CD4-positive, alpha-beta memory T cell (primary cell): ENCODE data around the gene MGAT3. TPM values are rescaled to one million over a fixed set of nuclear protein-coding genes. Genes with fewer than 3 reads are reported as not detected.
A peak's percentile ranks its signal among the peaks of the same experiment; 100 is the strongest.

Source experiments
- CTCF ChIA-PET: fragments of 350-600 bp; sonication (Branson Sonifier 250); formaldehyde crosslinking; loops from one replicate; lab custom pipeline; 2021; ENCODE audit warnings: inconsistent platforms; ENCODE audit not compliant: partially characterized antibody; lab: Charles Lee
- POLR2A ChIA-PET: fragments of 350-600 bp; sonication (Branson Sonifier 250); formaldehyde crosslinking; loops from one replicate; lab custom pipeline; 2021; ENCODE audit not compliant: partially characterized antibody; lab: Charles Lee
- DNase-seq, 5 donors: peaks; one replicate each; pipeline versions ENCODE4 v3.0.0 to v3.0.0-alpha.2; 2020 to 2022; ENCODE audit warnings: mixed read lengths in 1 of 5
- H3K27ac ChIP-seq: one replicate; pipeline ENCODE4 v1.7.0; 2013; ENCODE audit warnings: low read depth, low read length
- H3K27me3 ChIP-seq: 2 replicates; pipeline ENCODE4 v1.7.0; 2013; ENCODE audit warnings: mild to moderate bottlenecking, low read length, moderate library complexity; ENCODE audit not compliant: insufficient read depth
- H3K36me3 ChIP-seq: 2 replicates; pipeline ENCODE4 v1.7.0; 2013; ENCODE audit warnings: mild to moderate bottlenecking, low read length, moderate library complexity; ENCODE audit not compliant: insufficient read depth
- H3K4me1 ChIP-seq: 2 replicates; pipeline ENCODE4 v1.7.0; 2013; ENCODE audit warnings: mild to moderate bottlenecking, low read length, moderate library complexity; ENCODE audit not compliant: insufficient read depth
- H3K4me3 ChIP-seq, 2 donors: one replicate each; pipeline ENCODE4 v1.7.0; 2013; ENCODE audit warnings: low read length in 2 of 2, mild to moderate bottlenecking in 1 of 2
- H3K9me3 ChIP-seq, 2 donors: one replicate each; pipeline ENCODE4 v1.7.0; 2013; ENCODE audit warnings: low read length in 2 of 2, control low read depth in 1 of 2; ENCODE audit not compliant: control insufficient read depth in 1 of 2
- H3K27ac Mint-ChIP-seq, 7 donors: one replicate each; pipeline ENCODE4 v1.8.0; 2020 to 2021; ENCODE audit warnings: mixed read lengths in 7 of 7, mild to moderate bottlenecking in 6 of 7, inconsistent platforms in 3 of 7, moderate library complexity in 3 of 7
- H3K27me3 Mint-ChIP-seq, 2 donors: one replicate each; pipeline ENCODE4 v1.8.0; 2020 to 2021; ENCODE audit warnings: mixed read lengths in 2 of 2
- H3K36me3 Mint-ChIP-seq, 2 donors: one replicate each; pipeline ENCODE4 v1.8.0; 2020 to 2021; ENCODE audit warnings: mixed read lengths in 2 of 2, inconsistent platforms in 1 of 2, mild to moderate bottlenecking in 1 of 2
- H3K4me1 Mint-ChIP-seq, 4 donors: one replicate each; pipeline ENCODE4 v1.8.0; 2020 to 2021; ENCODE audit warnings: mixed read lengths in 4 of 4, mild to moderate bottlenecking in 1 of 4
- H3K4me3 Mint-ChIP-seq, 8 donors: one replicate each; pipeline ENCODE4 v1.8.0; 2020 to 2021; ENCODE audit warnings: mixed read lengths in 8 of 8, mild to moderate bottlenecking in 7 of 8, moderate library complexity in 6 of 8, inconsistent platforms in 3 of 8
- H3K9me3 Mint-ChIP-seq, 8 donors: one replicate each; pipeline ENCODE4 v1.8.0; 2020 to 2021; ENCODE audit warnings: mixed read lengths in 8 of 8, mild to moderate bottlenecking in 5 of 8, inconsistent platforms in 3 of 8, moderate library complexity in 1 of 8
- intact Hi-C: fragments of 100-400 bp; cut with micrococcal nuclease; formaldehyde crosslinking; loops from one replicate; pipeline ENCODE4 v1.15.1; 2023
- polyA plus RNA-seq, 2 donors: library from polyadenylated mRNA; unstranded; fragments of 300-500 nt; fragmentation: Illumina TruSeq; gene quantifications; one replicate each; pipeline ENCODE4 v1.2.3, GENCODE V29; 2021
- total RNA-seq, 2 experiments: library from RNA; stranded (reverse); gene quantifications; one replicate each; pipeline ENCODE4 v1.2.3, GENCODE V29; 2021

The MGAT3 gene
- total and polyA plus RNA-seq, 4 experiments from 2014 or later: 0.19 to 0.73 TPM; not detected in 2

DNA sequence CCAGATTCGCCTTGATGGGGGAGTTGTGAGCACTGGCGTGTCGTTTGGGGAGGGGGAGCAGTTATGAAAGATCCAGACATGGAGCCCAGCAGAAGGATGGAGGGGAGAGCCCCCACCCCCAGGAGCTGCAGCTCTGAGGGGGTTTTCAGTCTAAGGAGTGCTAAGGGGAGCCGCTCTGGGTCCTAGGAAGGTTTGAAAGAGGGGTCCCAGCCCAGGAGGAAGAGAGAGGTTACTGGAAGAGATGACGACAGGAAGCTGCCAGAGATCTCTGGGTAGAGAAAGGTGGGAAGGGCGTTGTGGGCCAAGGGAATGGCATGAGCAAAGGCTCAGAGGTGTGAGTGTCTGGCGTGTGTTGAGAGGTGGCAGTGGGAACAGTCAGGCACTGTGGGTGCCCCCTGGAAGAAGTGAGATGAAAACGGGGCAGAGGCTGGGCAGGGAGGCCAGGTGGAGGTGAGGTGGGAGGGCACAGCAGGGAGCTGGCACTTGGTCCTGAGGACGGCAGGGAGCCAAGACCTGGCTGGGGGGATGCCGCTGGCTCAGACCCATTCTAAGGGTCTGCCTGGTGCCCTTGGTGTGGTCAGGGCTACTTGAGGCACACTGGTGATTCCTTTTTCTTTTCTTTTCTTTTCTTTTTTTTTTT lies 1.8 kb downstream of the MGAT3 start:
- Mint-ChIP-seq H3K27ac (no peak overlapping the region), H3K4me3 (peak overlapping the region; percentile 3 to 56 (median 38)), H3K9me3 (peaks cover 0 to 3% (median under 1%) of the 10 kb centered on the region in 8 donors), H3K27me3 (peaks cover 24 to 35% of the 10 kb centered on the region in 2 donors), H3K4me1 (peaks cover 3 to 30% (median 16%) of the 10 kb centered on the region in 4 donors), H3K36me3 (no peaks in the 10 kb centered on the region)
- no peak for DNase-seq
- H3K27ac ChIP-seq: no peak overlapping the region
- H3K9me3 ChIP-seq: no peaks in the 10 kb centered on the region
- CTCF ChIA-PET: no interaction called here
- POLR2A ChIA-PET: interaction anchor here (1.5 kb wide), 1 partner anchor 59 kb away, joined by 3 read pairs; the partner anchor contains the start of gene TAB1
- H3K27me3 ChIP-seq: peaks cover 8% of the 10 kb centered on the region
- no peak overlapping the region for H3K4me3 ChIP-seq
- no peaks in the 10 kb centered on the region for H3K36me3 ChIP-seq
- peaks cover 7% of the 10 kb centered on the region for H3K4me1 ChIP-seq
- intact Hi-C loops: no loop called here

GRCh38 chr22:39459681-39460080 lies 2.9 kb downstream of the MGAT3 start:
- POLR2A ChIA-PET: no interaction called here
- Mint-ChIP-seq H3K4me1 (peaks cover 3 to 25% (median 16%) of the 10 kb centered on the region in 4 donors), H3K27ac (no peak overlapping the region), H3K9me3 (peaks cover 0 to 3% (median under 1%) of the 10 kb centered on the region in 8 donors), H3K4me3 (peak overlapping the region in 1 of 8 donors; percentile 39), H3K36me3 (no peaks in the 10 kb centered on the region), H3K27me3 (peaks cover 24 to 31% of the 10 kb centered on the region in 2 donors)
- intact Hi-C loops: no loop called here
- Histone ChIP-seq H3K27me3 (peaks cover 8% of the 10 kb centered on the region), H3K9me3 (no peaks in the 10 kb centered on the region), H3K36me3 (no peaks in the 10 kb centered on the region), H3K4me1 (peaks cover 7% of the 10 kb centered on the region), H3K4me3 (no peak overlapping the region), H3K27ac (no peak overlapping the region)
- no peak for DNase-seq
- CTCF ChIA-PET: no interaction called here

- Mint-ChIP-seq H3K9me3 (peaks cover 0 to 2% (median 0%) of the 10 kb centered on the region in 8 donors), H3K27me3 (peaks cover 13 to 18% of the 10 kb centered on the region in 2 donors), H3K36me3 (no peaks in the 10 kb centered on the region), H3K4me3 (no peak overlapping the region), H3K27ac (no peak overlapping the region), H3K4me1 (peaks cover 0 to 15% (median 6%) of the 10 kb centered on the region in 4 donors)
- intact Hi-C loops: no loop called here
- H3K27ac ChIP-seq: no peak overlapping the region
- CTCF ChIA-PET: no interaction called here
- H3K36me3 ChIP-seq: no peaks in the 10 kb centered on the region
- DNase-seq: no peak
- peaks cover 8% of the 10 kb centered on the region for H3K27me3 ChIP-seq
- H3K4me3 ChIP-seq: no peak overlapping the region
- POLR2A ChIA-PET: no interaction called here
- H3K9me3 ChIP-seq: no peaks in the 10 kb centered on the region
- H3K4me1 ChIP-seq: peaks cover 7% of the 10 kb centered on the region
Observed at GRCh38 chr22:39462443-39463221, 5.8 kb downstream of the MGAT3 start.

DNA sequence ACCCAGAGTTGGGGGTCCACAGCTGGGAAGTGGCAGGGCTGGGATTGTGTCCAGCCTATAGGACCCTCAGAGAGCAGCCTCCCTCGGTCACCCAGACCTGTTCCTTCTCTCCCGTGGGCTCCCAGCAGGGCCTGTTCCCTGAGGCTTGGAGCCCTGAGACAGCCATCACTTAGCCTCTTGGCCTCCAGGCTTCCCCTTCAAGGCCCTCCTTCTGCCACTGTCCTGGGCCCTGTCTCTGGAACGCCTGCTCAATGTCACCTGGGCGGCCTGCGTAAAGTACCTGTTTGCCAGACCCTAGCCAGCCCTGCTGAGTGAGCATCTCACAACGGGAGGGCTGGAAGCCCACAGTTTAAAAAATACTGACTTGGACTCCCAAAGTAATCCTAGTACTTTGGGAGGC lies 6.5 kb downstream of the MGAT3 start:
- Mint-ChIP-seq H3K27me3 (peaks cover 11 to 15% of the 10 kb centered on the region in 2 donors), H3K36me3 (no peaks in the 10 kb centered on the region), H3K4me1 (peaks cover 0 to 12% (median 4%) of the 10 kb centered on the region in 4 donors), H3K4me3 (no peak overlapping the region), H3K9me3 (peaks cover 0 to 2% (median 0%) of the 10 kb centered on the region in 8 donors), H3K27ac (no peak overlapping the region)
- Histone ChIP-seq H3K36me3 (no peaks in the 10 kb centered on the region), H3K4me3 (no peak overlapping the region), H3K4me1 (peaks cover 3% of the 10 kb centered on the region), H3K27ac (no peak overlapping the region), H3K9me3 (no peaks in the 10 kb centered on the region), H3K27me3 (peaks cover 4% of the 10 kb centered on the region)
- DNase-seq: no peak
- CTCF ChIA-PET: no interaction called here
- intact Hi-C loops: no loop called here
- POLR2A ChIA-PET: no interaction called here

GRCh38 chr22:39463931-39464390 lies 7.1 kb downstream of the MGAT3 start:
- Mint-ChIP-seq H3K27me3 (peaks cover 8 to 9% of the 10 kb centered on the region in 2 donors), H3K36me3 (no peaks in the 10 kb centered on the region), H3K9me3 (peaks cover 0 to 2% (median 0%) of the 10 kb centered on the region in 8 donors), H3K27ac (no peak overlapping the region), H3K4me1 (peaks cover 0 to 7% (median 1%) of the 10 kb centered on the region in 4 donors), H3K4me3 (no peak overlapping the region)
- POLR2A ChIA-PET: no interaction called here
- H3K27ac ChIP-seq: no peak overlapping the region
- CTCF ChIA-PET: interaction anchor here (0.7 kb wide), 1 partner anchor 48 kb away, joined by 3 read pairs; no protein-coding TSS in a partner anchor
- H3K36me3 ChIP-seq: no peaks in the 10 kb centered on the region
- no peaks in the 10 kb centered on the region for H3K27me3 ChIP-seq
- intact Hi-C loops: no loop called here
- H3K4me3 ChIP-seq: no peak overlapping the region
- no peaks in the 10 kb centered on the region for H3K4me1 ChIP-seq
- DNase-seq: no peak
- no peaks in the 10 kb centered on the region for H3K9me3 ChIP-seq

GRCh38 chr22:39466228-39467006 lies 9.6 kb downstream of the MGAT3 start:
- no peaks in the 10 kb centered on the region for H3K27me3 ChIP-seq
- peaks cover 0 to 5% of the 10 kb centered on the region in 2 donors for H3K27me3 Mint-ChIP-seq
- H3K4me1 ChIP-seq: peaks cover 4% of the 10 kb centered on the region
- peak overlapping the region in 1 of 7 donors; percentile 36 for H3K27ac Mint-ChIP-seq
- intact Hi-C loops: no loop called here
- ChIA-PET POLR2A (interaction anchor here (1.6 kb wide), 1 partner anchor 19 kb away, joined by 3 read pairs; no protein-coding TSS in a partner anchor), CTCF (no interaction called here)
- H3K36me3 ChIP-seq: no peaks in the 10 kb centered on the region
- no peaks in the 10 kb centered on the region for H3K36me3 Mint-ChIP-seq
- H3K4me3 Mint-ChIP-seq: no peak overlapping the region
- peaks cover 0 to 3% (median 2%) of the 10 kb centered on the region in 4 donors for H3K4me1 Mint-ChIP-seq
- no peak overlapping the region for H3K4me3 ChIP-seq
- peaks cover 0 to 2% (median 0%) of the 10 kb centered on the region in 8 donors for H3K9me3 Mint-ChIP-seq
- no peak overlapping the region for H3K27ac ChIP-seq
- no peak for DNase-seq
- H3K9me3 ChIP-seq: no peaks in the 10 kb centered on the region
